IPS-20b (cell line): Measurements from ENCODE around the gene SRSF10.

Experiments used
- H3K27ac ChIP-seq: one replicate; pipeline ENCODE4 v1.5.1; 2013; ENCODE audit warnings: low read length
- H3K27me3 ChIP-seq: 2 replicates; pipeline ENCODE4 v1.6.1; 2013; ENCODE audit warnings: mild to moderate bottlenecking, low read length, inconsistent platforms; ENCODE audit not compliant: insufficient read depth
- H3K36me3 ChIP-seq: 2 replicates; pipeline ENCODE4 v1.6.1; 2013; ENCODE audit warnings: low read depth, mild to moderate bottlenecking, inconsistent platforms, low read length, moderate library complexity; ENCODE audit not compliant: insufficient read depth
- H3K4me1 ChIP-seq: 2 replicates; pipeline ENCODE4 v1.6.1; 2013; ENCODE audit warnings: mild to moderate bottlenecking, control low read depth, inconsistent platforms, low read length, moderate library complexity; ENCODE audit not compliant: insufficient read depth
- H3K4me3 ChIP-seq: 2 replicates; pipeline ENCODE4 v1.5.1; 2013; ENCODE audit warnings: mild to moderate bottlenecking, low read length, inconsistent platforms
- H3K9ac ChIP-seq: 2 replicates; pipeline ENCODE4 v1.6.1; 2013; ENCODE audit warnings: low read depth, mild to moderate bottlenecking, inconsistent platforms, low read length, moderate library complexity
- H3K9me3 ChIP-seq: 2 replicates; pipeline ENCODE4 v1.6.1; 2013; ENCODE audit warnings: mild to moderate bottlenecking, low read depth, low read length, inconsistent platforms; ENCODE audit not compliant: insufficient read depth

The SRSF10 gene

DNA sequence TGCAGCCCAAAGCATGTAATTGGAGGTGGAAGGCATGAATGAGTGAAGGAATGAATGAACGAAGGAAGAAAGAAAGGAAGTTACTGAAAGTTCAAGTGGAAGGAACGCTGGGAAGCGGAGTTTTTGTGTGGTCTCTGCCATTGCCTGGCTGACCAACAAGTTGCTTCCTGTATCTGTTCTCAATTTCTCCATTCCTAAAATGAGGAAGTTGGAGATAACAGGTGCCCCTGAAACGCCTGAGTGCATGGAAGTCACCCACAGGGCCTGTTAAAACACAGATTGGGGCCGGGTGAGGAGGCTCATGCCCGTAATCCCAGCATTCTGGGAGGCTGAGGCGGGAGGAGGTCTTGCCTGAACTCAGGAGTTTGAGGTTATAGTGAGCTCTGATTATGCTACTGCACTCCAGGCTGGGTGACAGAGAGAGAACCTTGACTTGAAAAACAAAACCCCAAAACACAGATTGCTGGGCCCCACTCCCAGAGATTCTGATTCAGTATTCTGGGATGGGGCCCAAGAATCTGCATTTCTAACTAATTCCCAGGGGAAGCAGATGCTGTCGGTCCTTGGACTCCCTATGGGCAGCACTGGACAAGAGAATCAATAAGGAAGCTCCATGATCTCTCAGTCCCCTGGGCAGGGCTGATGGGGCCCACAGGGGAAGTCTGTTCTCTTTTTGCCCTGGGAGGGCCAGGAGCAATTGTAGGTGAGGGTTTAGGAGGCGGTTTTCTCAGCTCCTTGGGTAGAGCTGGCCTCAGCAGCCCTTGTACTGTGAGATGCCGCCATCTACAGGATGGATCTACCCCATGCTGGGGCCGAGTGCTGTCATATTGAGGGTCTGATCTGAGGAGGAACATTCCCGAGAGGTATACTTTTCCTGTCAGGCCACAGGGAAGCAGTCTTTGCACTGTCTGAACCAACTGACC is 63.7 kb downstream of the SRSF10 start:
- H3K36me3 ChIP-seq: no peaks in the 10 kb centered on the region
- H3K9me3 ChIP-seq: no peaks in the 10 kb centered on the region
- no peak overlapping the region for H3K4me3 ChIP-seq
- no peaks in the 10 kb centered on the region for H3K27me3 ChIP-seq
- H3K4me1 ChIP-seq: no peaks in the 10 kb centered on the region
- H3K27ac ChIP-seq: no peak overlapping the region
- no peak overlapping the region for H3K9ac ChIP-seq

DNA sequence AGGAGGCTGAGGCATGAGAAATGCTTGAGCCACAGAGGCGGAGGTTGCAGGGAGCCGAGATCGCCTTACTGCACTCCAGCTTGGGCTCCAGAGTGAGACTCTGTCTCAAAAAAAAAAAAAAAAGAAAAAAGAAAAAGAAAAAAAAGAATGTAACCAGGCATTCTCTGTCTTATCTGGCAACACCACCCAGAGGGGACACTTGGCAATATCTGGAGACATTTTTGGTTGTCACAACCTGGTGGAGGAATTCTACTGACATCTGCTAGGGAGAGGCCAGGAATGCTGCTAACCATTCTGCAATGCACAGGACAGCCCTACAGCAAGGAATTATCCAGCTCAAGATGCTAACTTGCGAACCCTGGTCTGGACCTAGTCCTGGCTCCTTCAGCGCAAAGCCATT is 64.7 kb downstream of the SRSF10 start:
- no peaks in the 10 kb centered on the region for H3K4me1 ChIP-seq
- no peaks in the 10 kb centered on the region for H3K9me3 ChIP-seq
- no peak overlapping the region for H3K4me3 ChIP-seq
- no peaks in the 10 kb centered on the region for H3K36me3 ChIP-seq
- H3K27me3 ChIP-seq: no peaks in the 10 kb centered on the region
- H3K27ac ChIP-seq: no peak overlapping the region
- H3K9ac ChIP-seq: no peak overlapping the region

DNA sequence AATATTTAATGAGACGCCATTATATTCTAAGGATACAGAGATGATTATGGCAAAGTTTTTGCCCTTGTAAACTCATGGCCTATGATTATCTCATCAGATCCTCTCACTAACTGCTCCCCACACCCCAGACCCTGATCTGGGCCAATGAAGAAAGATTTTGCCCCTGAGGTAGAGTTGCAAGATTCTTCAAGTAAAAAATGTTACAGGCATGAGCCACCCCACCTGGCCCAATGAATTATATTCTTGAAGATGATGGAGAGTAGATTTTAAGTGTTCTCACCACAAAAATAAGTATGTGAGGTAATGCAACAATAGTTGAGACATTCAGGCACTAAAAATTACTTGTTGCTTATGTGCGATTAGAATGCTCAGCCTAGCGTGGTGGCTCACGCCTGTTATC is 65.2 kb downstream of the SRSF10 start:
- H3K4me1 ChIP-seq: no peaks in the 10 kb centered on the region

More for the DNA sequence above, 65.2 kb downstream of the SRSF10 start:
- no peak overlapping the region for H3K27ac ChIP-seq
- H3K9ac ChIP-seq: no peak overlapping the region
- H3K4me3 ChIP-seq: no peak overlapping the region
- H3K27me3 ChIP-seq: no peaks in the 10 kb centered on the region
- no peaks in the 10 kb centered on the region for H3K36me3 ChIP-seq
- no peaks in the 10 kb centered on the region for H3K9me3 ChIP-seq
